ENCODE results near the gene DRAM1.
"Not testable (repeated sequence)": the region's sequence is repeated elsewhere in the genome, so short reads cannot be mapped to it uniquely, and the experiment has no call there.

DRAM1 gene

GRCh38 chr12:101859664-101860607 is 17.4 kb upstream of the DRAM1 start:
- POLR2A ChIA-PET (ENCODE audit: low non-redundant PET), result no interaction called here
- CTCF ChIA-PET, result interaction anchor here (0.6 kb wide), 1 partner anchor 736 kb away, joined by 5 read pairs; no protein-coding TSS in a partner anchor
- H3K27ac ChIP-seq, result no peak overlapping the region
- TF ChIP-seq CTCF (conservative IDR thresholded peaks at IDR 0.05; ENCODE audit: low read depth), result no peak
- DNase-seq (ENCODE audit: low spot score), result no peak

- CTCF ChIA-PET, result interaction anchor here (1.0 kb wide), 1 partner anchor 31 kb away, joined by 3 read pairs; the partner anchor contains the start of gene GNPTAB
- H3K27ac ChIP-seq; DNase-seq (ENCODE audit: low spot score); POLR2A ChIA-PET (ENCODE audit: low non-redundant PET): not testable (repeated sequence)
Observed at GRCh38 chr12:101861688-101862087, 15.7 kb upstream of the DRAM1 start.

- H3K27ac ChIP-seq, result no peak overlapping the region
- no peak for TF ChIP-seq CTCF (conservative IDR thresholded peaks at IDR 0.05; ENCODE audit: low read depth)
- POLR2A ChIA-PET (ENCODE audit: low non-redundant PET), result no interaction called here
- CTCF ChIA-PET, result interaction anchor here (1.0 kb wide), 1 partner anchor 32 kb away, joined by 3 read pairs; the partner anchor contains the start of gene GNPTAB
- DNase-seq (ENCODE audit: low spot score), result peak; percentile 9
Observed at GRCh38 chr12:101862245-101862644, 15.1 kb upstream of the DRAM1 start.

GRCh38 chr12:101863981-101864380 is 13.4 kb upstream of the DRAM1 start:
- CTCF ChIA-PET, result interaction anchor here (0.6 kb wide), 1 partner anchor 105 kb away, joined by 3 read pairs; no protein-coding TSS in a partner anchor
- no peak for TF ChIP-seq CTCF (conservative IDR thresholded peaks at IDR 0.05; ENCODE audit: low read depth)
- POLR2A ChIA-PET (ENCODE audit: low non-redundant PET), result no interaction called here
- DNase-seq (ENCODE audit: low spot score), result no peak
- H3K27ac ChIP-seq, result no peak overlapping the region

GRCh38 chr12:101866615-101867373 is 10.6 kb upstream of the DRAM1 start:
- TF ChIP-seq CTCF (conservative IDR thresholded peaks at IDR 0.05; ENCODE audit: low read depth), result no peak
- H3K27ac ChIP-seq, result no peak overlapping the region
- DNase-seq (ENCODE audit: low spot score), result no peak
- CTCF ChIA-PET, result interaction anchor here (0.6 kb wide), 1 partner anchor 1058 kb away, joined by 5 read pairs; no protein-coding TSS in a partner anchor
- POLR2A ChIA-PET (ENCODE audit: low non-redundant PET), result no interaction called here

GRCh38 chr12:101867619-101868018 is 9.8 kb upstream of the DRAM1 start:
- POLR2A ChIA-PET (ENCODE audit: low non-redundant PET); CTCF ChIA-PET; DNase-seq (ENCODE audit: low spot score); H3K27ac ChIP-seq: not testable (repeated sequence)

- CTCF ChIA-PET, result interaction anchor here (0.6 kb wide), 1 partner anchor 31 kb away, joined by 5 read pairs; no protein-coding TSS in a partner anchor
- no peak for TF ChIP-seq CTCF (conservative IDR thresholded peaks at IDR 0.05; ENCODE audit: low read depth)
- DNase-seq (ENCODE audit: low spot score), result no peak
- H3K27ac ChIP-seq, result no peak overlapping the region
- POLR2A ChIA-PET (ENCODE audit: low non-redundant PET), result interaction anchor here (0.7 kb wide), 1 partner anchor 1792 kb away, joined by 3 read pairs; no protein-coding TSS in a partner anchor
Observed at GRCh38 chr12:101870925-101871324, 6.5 kb upstream of the DRAM1 start.

All from RWPE1 (cell line).